NCI-H128 (cell line): ENCODE data around the gene ARFGEF3.

ENCODE experiments used
- DNase-seq: peaks from one replicate; lab custom pipeline; 2025; ENCODE audit not compliant: unreplicated experiment; lab: John Stamatoyannopoulos, UW

ARFGEF3 gene

GRCh38 chr6:138297761-138298298, 136.1 kb downstream of the ARFGEF3 start:
- DNase-seq, result no peak

- DNase-seq, result no peak
Observed at GRCh38 chr6:138300469-138300868, 138.7 kb downstream of the ARFGEF3 start.

GRCh38 chr6:138302554-138302953, 140.8 kb downstream of the ARFGEF3 start:
- no peak for DNase-seq

GRCh38 chr6:138307352-138307751, 145.6 kb downstream of the ARFGEF3 start:
- DNase-seq, result no peak

GRCh38 chr6:138307816-138308730, 146.3 kb downstream of the ARFGEF3 start:
- no peak for DNase-seq

- no peak for DNase-seq
Observed at GRCh38 chr6:138308731-138309110, 147.0 kb downstream of the ARFGEF3 start.

GRCh38 chr6:138309695-138310094, 148.0 kb downstream of the ARFGEF3 start:
- no peak for DNase-seq

- DNase-seq, result no peak
Observed at GRCh38 chr6:138310294-138310693, 148.6 kb downstream of the ARFGEF3 start.

GRCh38 chr6:138310821-138311220, 149.1 kb downstream of the ARFGEF3 start:
- no peak for DNase-seq

GRCh38 chr6:138311268-138311667, 149.5 kb downstream of the ARFGEF3 start:
- DNase-seq, result no peak

GRCh38 chr6:138318741-138319375, 157.1 kb downstream of the ARFGEF3 start:
- no peak for DNase-seq

- DNase-seq, result no peak
Observed at GRCh38 chr6:138321934-138322333, 160.2 kb downstream of the ARFGEF3 start.

GRCh38 chr6:138323821-138324220, 162.1 kb downstream of the ARFGEF3 start:
- no peak for DNase-seq

GRCh38 chr6:138328210-138328609, 166.5 kb downstream of the ARFGEF3 start:
- DNase-seq, result no peak

- no peak for DNase-seq
Observed at GRCh38 chr6:138330763-138331162, 169.0 kb downstream of the ARFGEF3 start.

- DNase-seq, result no peak
Observed at GRCh38 chr6:138331444-138331843, 169.7 kb downstream of the ARFGEF3 start.

- DNase-seq, result no peak
Observed at GRCh38 chr6:138331984-138332383, 170.2 kb downstream of the ARFGEF3 start.

- no peak for DNase-seq
Observed at GRCh38 chr6:138334000-138334399, 172.3 kb downstream of the ARFGEF3 start.

GRCh38 chr6:138334963-138335362, 173.2 kb downstream of the ARFGEF3 start:
- DNase-seq, result no peak

- no peak for DNase-seq
Observed at GRCh38 chr6:138336221-138336620, 174.5 kb downstream of the ARFGEF3 start.

- DNase-seq, result no peak
Observed at GRCh38 chr6:138337076-138337475, 175.3 kb downstream of the ARFGEF3 start.

- DNase-seq, result no peak
Observed at GRCh38 chr6:138339024-138339423, 177.3 kb downstream of the ARFGEF3 start.
